Stomach (tissue), 4 donors: ENCODE data around the gene LRMDA.

Source experiments
- POLR2A ChIP-seq, 4 donors: fragments of 450-650 bp; IDR thresholded peaks; one replicate each; pipeline ENCODE4 v1.6.1; 2016; ENCODE audit warnings: antibody characterized with exemption in 4 of 4, control low read depth in 2 of 4, mild to moderate bottlenecking in 1 of 4, moderate library complexity in 1 of 4
- TF ChIP-seq, protein P1 (sequence below), 7 experiments: fragments of 450-650 bp in 4 of 7; fragments of 200-600 bp in 3 of 7; sonication (generic) in 3 of 7; IDR thresholded peaks; one replicate each; pipeline ENCODE4 v1.5.1; 2016 to 2019; ENCODE audit warnings: antibody characterized with exemption in 7 of 7, control low read depth in 2 of 7, mild to moderate bottlenecking in 1 of 7

DNA sequence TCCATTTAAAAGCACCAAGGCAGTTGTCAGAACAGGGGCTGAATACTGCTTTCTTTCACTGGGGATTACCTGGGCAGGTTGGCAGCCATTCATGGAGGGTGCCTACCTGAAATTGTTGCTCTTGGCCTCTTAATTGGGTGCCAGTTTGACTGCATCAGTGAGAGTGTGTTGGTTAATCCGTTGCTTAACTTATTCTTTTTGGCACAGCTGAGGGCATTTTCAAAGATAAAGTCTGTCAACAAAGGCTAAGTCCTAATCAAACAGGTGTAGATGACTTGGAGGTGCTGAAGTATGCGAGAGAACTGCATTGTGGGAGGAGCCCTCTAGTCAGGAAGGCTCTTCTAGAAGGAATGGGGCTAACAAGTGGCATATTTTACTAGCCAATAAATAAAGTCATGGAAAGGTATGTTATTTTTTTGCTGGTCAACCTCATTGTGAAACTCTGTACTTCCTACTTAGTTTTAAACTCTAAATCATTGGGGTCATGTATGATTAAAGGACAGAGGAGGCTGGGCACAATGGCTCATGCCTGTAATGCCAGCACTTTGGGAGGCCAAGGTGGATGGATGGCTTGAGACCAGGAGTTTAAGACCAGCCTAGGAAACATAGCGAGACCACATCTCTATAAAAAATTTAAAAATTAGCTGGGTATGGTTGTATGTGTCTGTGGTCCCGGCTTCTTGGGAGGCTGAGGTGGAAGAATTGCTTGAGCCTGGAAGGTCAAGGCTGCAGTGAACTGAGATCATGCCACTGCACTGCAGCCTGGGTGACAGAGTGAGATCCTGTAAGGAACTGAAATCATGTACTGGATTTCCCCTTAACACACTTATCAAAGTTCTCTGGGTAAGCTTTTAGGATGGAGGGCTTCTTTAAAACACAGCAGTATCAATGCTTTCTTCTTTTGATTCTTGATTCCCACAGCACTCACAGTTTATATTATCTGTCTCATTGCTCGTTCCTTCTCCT is 134.1 kb downstream of the LRMDA start:
- TF ChIP-seq, protein P1, sequence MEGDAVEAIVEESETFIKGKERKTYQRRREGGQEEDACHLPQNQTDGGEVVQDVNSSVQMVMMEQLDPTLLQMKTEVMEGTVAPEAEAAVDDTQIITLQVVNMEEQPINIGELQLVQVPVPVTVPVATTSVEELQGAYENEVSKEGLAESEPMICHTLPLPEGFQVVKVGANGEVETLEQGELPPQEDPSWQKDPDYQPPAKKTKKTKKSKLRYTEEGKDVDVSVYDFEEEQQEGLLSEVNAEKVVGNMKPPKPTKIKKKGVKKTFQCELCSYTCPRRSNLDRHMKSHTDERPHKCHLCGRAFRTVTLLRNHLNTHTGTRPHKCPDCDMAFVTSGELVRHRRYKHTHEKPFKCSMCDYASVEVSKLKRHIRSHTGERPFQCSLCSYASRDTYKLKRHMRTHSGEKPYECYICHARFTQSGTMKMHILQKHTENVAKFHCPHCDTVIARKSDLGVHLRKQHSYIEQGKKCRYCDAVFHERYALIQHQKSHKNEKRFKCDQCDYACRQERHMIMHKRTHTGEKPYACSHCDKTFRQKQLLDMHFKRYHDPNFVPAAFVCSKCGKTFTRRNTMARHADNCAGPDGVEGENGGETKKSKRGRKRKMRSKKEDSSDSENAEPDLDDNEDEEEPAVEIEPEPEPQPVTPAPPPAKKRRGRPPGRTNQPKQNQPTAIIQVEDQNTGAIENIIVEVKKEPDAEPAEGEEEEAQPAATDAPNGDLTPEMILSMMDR (IDR thresholded peaks at IDR 0.05) = no peak
- no peak for TF ChIP-seq POLR2A (IDR thresholded peaks at IDR 0.05)
